ENCODE measurements around the gene SLC25A51. TPM values are rescaled to one million over a fixed set of nuclear protein-coding genes. Genes with fewer than 3 reads are reported as not detected.

SLC25A51 gene
- polyA plus RNA-seq, 1 donor from 2014 or later = 26.8 TPM

GRCh38 chr9:37870081-37870798 is 33.7 kb downstream of the SLC25A51 start:
- no peaks in the 10 kb centered on the region for H3K27me3 ChIP-seq (ENCODE audit: insufficient read depth, low read depth, low read length)
- TF ChIP-seq REST (IDR thresholded peaks at IDR 0.05; ENCODE audit: borderline replicate concordance) (no peak), EP300 (conservative IDR thresholded peaks at IDR 0.05; ENCODE audit: poor library complexity, severe bottlenecking) (no peak), POLR2AphosphoS5 (IDR thresholded peaks at IDR 0.05) (no peak), TAF1 (IDR thresholded peaks at IDR 0.05; ENCODE audit: low read depth) (no peak), CTCF (IDR thresholded peaks at IDR 0.05; ENCODE audit: poor library complexity, severe bottlenecking) (no peak), MXI1 (conservative IDR thresholded peaks at IDR 0.05; ENCODE audit: poor library complexity, severe bottlenecking) (no peak), RAD21 (conservative IDR thresholded peaks at IDR 0.05) (no peak), SMC3 (conservative IDR thresholded peaks at IDR 0.05; ENCODE audit: poor library complexity) (no peak), EZH2 (IDR thresholded peaks at IDR 0.05; ENCODE audit: borderline replicate concordance, insufficient read depth, low read length, poor library complexity, severe bottlenecking) (no peak)
- no peak overlapping the region for H2AFZ ChIP-seq (ENCODE audit: low read depth, low read length)
- no peak overlapping the region for H3K27ac ChIP-seq (ENCODE audit: low read length)
- no peaks in the 10 kb centered on the region for H3K36me3 ChIP-seq (ENCODE audit: insufficient read depth, low read length)
- H3K9me3 ChIP-seq (ENCODE audit: low read length) = no peaks in the 10 kb centered on the region
- H3K9me2 ChIP-seq (ENCODE audit: insufficient read depth, low read length) = no peaks in the 10 kb centered on the region
- H4K20me1 ChIP-seq (ENCODE audit: insufficient read depth) = no peaks in the 10 kb centered on the region
- no peak overlapping the region for H3K4me3 ChIP-seq (ENCODE audit: low read length)
- H3F3A ChIP-seq (ENCODE audit: insufficient read depth, low read length, poor library complexity, severe bottlenecking) = no peaks in the 10 kb centered on the region
- H3K9ac ChIP-seq (ENCODE audit: low read length) = no peak overlapping the region
- no peaks in the 10 kb centered on the region for H3K79me2 ChIP-seq (replicated peaks; ENCODE audit: insufficient read depth, low read length)
- H3K4me2 ChIP-seq (ENCODE audit: low read length) = no peak overlapping the region

- H3K36me3 ChIP-seq (ENCODE audit: insufficient read depth, low read length) = no peaks in the 10 kb centered on the region
- H3K9me2 ChIP-seq (ENCODE audit: insufficient read depth, low read length) = no peaks in the 10 kb centered on the region
- no peaks in the 10 kb centered on the region for H3K27me3 ChIP-seq (ENCODE audit: insufficient read depth, low read depth, low read length)
- H3K4me2 ChIP-seq (ENCODE audit: low read length) = no peak overlapping the region
- H3K9ac ChIP-seq (ENCODE audit: low read length) = no peak overlapping the region
- no peaks in the 10 kb centered on the region for H3K9me3 ChIP-seq (ENCODE audit: low read length)
- H3F3A ChIP-seq (ENCODE audit: insufficient read depth, low read length, poor library complexity, severe bottlenecking) = no peaks in the 10 kb centered on the region
- H2AFZ ChIP-seq (ENCODE audit: low read depth, low read length) = no peak overlapping the region
- H3K4me3 ChIP-seq (ENCODE audit: low read length) = no peak overlapping the region
- no peaks in the 10 kb centered on the region for H3K79me2 ChIP-seq (replicated peaks; ENCODE audit: insufficient read depth, low read length)
- TF ChIP-seq RAD21 (conservative IDR thresholded peaks at IDR 0.05) (no peak), TAF1 (IDR thresholded peaks at IDR 0.05; ENCODE audit: low read depth) (no peak), MXI1 (conservative IDR thresholded peaks at IDR 0.05; ENCODE audit: poor library complexity, severe bottlenecking) (no peak), SMC3 (conservative IDR thresholded peaks at IDR 0.05; ENCODE audit: poor library complexity) (no peak), EZH2 (IDR thresholded peaks at IDR 0.05; ENCODE audit: borderline replicate concordance, insufficient read depth, low read length, poor library complexity, severe bottlenecking) (no peak), POLR2AphosphoS5 (IDR thresholded peaks at IDR 0.05) (no peak), REST (IDR thresholded peaks at IDR 0.05; ENCODE audit: borderline replicate concordance) (no peak), CTCF (IDR thresholded peaks at IDR 0.05; ENCODE audit: poor library complexity, severe bottlenecking) (no peak), EP300 (conservative IDR thresholded peaks at IDR 0.05; ENCODE audit: poor library complexity, severe bottlenecking) (no peak)
- no peaks in the 10 kb centered on the region for H4K20me1 ChIP-seq (ENCODE audit: insufficient read depth)
- no peak overlapping the region for H3K27ac ChIP-seq (ENCODE audit: low read length)
Observed at GRCh38 chr9:37862530-37862929, 41.4 kb downstream of the SLC25A51 start.
